ENCODE results near the gene OSBPL6. TPM values are rescaled to one million over a fixed set of nuclear protein-coding genes. Genes with fewer than 3 reads are reported as not detected.

Gene OSBPL6
- total RNA-seq, 1 experiment from 2014 or later = 11.6 TPM

DNA sequence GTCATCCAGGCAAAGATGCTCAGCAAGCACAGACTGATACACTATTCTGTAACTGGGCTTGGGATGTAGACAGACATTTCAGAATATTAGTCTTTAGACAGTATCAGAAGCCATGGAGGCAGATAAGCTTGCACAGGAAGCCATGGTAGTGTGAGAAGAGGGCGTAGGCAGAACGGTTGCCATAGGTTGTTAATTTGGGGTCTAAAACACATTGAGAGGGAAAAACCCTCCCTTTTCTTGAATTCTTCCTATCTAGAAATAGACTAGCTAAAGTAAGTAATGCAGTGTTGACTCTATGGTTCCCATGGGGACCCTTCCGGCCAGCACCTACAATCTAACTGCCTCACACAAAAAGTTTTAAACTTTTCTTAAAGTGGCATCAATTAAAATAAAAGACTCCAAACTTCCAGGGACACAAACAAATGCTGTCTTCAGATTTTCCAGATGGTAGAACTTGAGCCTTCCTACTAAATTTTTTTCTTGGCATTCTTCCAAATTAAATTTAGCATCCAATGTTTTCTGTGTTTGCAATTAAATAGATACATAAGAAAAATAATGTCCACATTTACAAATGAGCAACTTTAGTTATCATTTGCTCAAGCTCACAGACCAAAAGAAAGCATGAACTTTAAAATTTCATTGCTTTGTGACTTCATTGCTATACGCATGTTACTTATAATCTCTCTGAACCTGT, 254.8 kb downstream of the OSBPL6 start:
- Histone ChIP-seq H3K4me2 (ENCODE audit: low read length) (peak overlapping the region; percentile 94), H3K4me3 (replicated peaks in 1 of 2; ENCODE audit: low read depth in 1 of 2, low read length in 2 of 2) (peak overlapping the region; percentile 72 to 93; a peak in 3 of 4 replicates), H3K27ac (ENCODE audit: low read depth, low read length) (no peak overlapping the region; the same call in 1 of the 2 replicates), H3K9ac (ENCODE audit: low read length) (peak overlapping the region; percentile 94; the same call in 1 of the 2 replicates), H4K20me1 (ENCODE audit: insufficient read depth) (0 out of 2 replicates have a peak, but pooled peaks cover 5% of the 10 kb centered on the region), H3K9me2 (ENCODE audit: insufficient read depth) (no peaks in the 10 kb centered on the region), H3K9me3 (ENCODE audit: control insufficient read depth in 1 of 2, insufficient read depth in 1 of 2, low read depth in 1 of 2, low read length in 2 of 2) (no peaks in the 10 kb centered on the region), H2AFZ (ENCODE audit: low read depth, low read length, poor library complexity, severe bottlenecking) (no peak overlapping the region), H3K27me3 (ENCODE audit: insufficient read depth, low read length) (no peaks in the 10 kb centered on the region), H3K4me1 (ENCODE audit: control insufficient read depth in 1 of 2, insufficient read depth in 2 of 2, low read length in 2 of 2) (peaks cover 12 to 20% of the 10 kb centered on the region in 2 experiments; a peak in 2 of 4 replicates), H3K36me3 (ENCODE audit: control insufficient read depth in 1 of 2, insufficient read depth in 2 of 2, low read length in 2 of 2) (peaks cover 24 to 28% of the 10 kb centered on the region in 2 experiments), H3K79me2 (ENCODE audit: insufficient read depth, low read length) (peaks cover 42% of the 10 kb centered on the region)
- CTCF ChIA-PET = no interaction called here
- TF ChIP-seq POLR2AphosphoS5 (IDR thresholded peaks at IDR 0.05; ENCODE audit: low read depth, low read length) (no peak), RAD21 (IDR thresholded peaks at IDR 0.05; ENCODE audit: low read depth) (no peak), FOSL1 (IDR thresholded peaks at IDR 0.05; ENCODE audit: low read depth) (no peak), EZH2phosphoT487 (IDR thresholded peaks at IDR 0.05; ENCODE audit: borderline replicate concordance) (no peak), ELF1 (IDR thresholded peaks at IDR 0.05; ENCODE audit: borderline replicate concordance, low read depth) (no peak), POLR2A (IDR thresholded peaks at IDR 0.05; ENCODE audit: borderline replicate concordance, extremely low read depth, insufficient read depth, insufficient read length) (no peak), SRF (IDR thresholded peaks at IDR 0.05; ENCODE audit: low read depth) (no peak), ZNF274 (IDR thresholded peaks at IDR 0.05; ENCODE audit: low read depth, low read length) (no peak), EGR1 (IDR thresholded peaks at IDR 0.05; ENCODE audit: low read depth) (no peak), EZH2 (IDR thresholded peaks at IDR 0.05) (no peak), CBX3 (IDR thresholded peaks at IDR 0.05; ENCODE audit: low read depth) (no peak), SIN3A (IDR thresholded peaks at IDR 0.05; ENCODE audit: low read depth) (no peak), ZFX (IDR thresholded peaks at IDR 0.05) (no peak), YY1 (IDR thresholded peaks at IDR 0.05; ENCODE audit: extremely low read depth, insufficient replicate concordance, low read depth, low read length) (no peak), TCF7L2 (IDR thresholded peaks at IDR 0.05; ENCODE audit: borderline replicate concordance, extremely low read depth, insufficient read depth, insufficient read length) (no peak), CEBPB (IDR thresholded peaks at IDR 0.05; ENCODE audit: low read depth) (no peak)
- TF ChIP-seq, protein P1, sequence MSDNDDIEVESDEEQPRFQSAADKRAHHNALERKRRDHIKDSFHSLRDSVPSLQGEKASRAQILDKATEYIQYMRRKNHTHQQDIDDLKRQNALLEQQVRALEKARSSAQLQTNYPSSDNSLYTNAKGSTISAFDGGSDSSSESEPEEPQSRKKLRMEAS (IDR thresholded peaks at IDR 0.05) = no peak
- TF ChIP-seq, protein P2, sequence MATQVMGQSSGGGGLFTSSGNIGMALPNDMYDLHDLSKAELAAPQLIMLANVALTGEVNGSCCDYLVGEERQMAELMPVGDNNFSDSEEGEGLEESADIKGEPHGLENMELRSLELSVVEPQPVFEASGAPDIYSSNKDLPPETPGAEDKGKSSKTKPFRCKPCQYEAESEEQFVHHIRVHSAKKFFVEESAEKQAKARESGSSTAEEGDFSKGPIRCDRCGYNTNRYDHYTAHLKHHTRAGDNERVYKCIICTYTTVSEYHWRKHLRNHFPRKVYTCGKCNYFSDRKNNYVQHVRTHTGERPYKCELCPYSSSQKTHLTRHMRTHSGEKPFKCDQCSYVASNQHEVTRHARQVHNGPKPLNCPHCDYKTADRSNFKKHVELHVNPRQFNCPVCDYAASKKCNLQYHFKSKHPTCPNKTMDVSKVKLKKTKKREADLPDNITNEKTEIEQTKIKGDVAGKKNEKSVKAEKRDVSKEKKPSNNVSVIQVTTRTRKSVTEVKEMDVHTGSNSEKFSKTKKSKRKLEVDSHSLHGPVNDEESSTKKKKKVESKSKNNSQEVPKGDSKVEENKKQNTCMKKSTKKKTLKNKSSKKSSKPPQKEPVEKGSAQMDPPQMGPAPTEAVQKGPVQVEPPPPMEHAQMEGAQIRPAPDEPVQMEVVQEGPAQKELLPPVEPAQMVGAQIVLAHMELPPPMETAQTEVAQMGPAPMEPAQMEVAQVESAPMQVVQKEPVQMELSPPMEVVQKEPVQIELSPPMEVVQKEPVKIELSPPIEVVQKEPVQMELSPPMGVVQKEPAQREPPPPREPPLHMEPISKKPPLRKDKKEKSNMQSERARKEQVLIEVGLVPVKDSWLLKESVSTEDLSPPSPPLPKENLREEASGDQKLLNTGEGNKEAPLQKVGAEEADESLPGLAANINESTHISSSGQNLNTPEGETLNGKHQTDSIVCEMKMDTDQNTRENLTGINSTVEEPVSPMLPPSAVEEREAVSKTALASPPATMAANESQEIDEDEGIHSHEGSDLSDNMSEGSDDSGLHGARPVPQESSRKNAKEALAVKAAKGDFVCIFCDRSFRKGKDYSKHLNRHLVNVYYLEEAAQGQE (IDR thresholded peaks at IDR 0.05; ENCODE audit: low read depth) = no peak
- no TSS peak for BruUV-seq (replicated peaks)
- POLR2A ChIA-PET = no interaction called here
- ATAC-seq (no peak), DNase-seq (ENCODE audit: low read depth, low spot score) (no peak)
- RAD21 ChIA-PET (ENCODE audit: low non-redundant PET in 1 of 2, low total read pairs in 2 of 2, uncharacterized antibody in 2 of 2, unreplicated experiment in 2 of 2) = no interaction called here
- intact Hi-C loops (cut with micrococcal nuclease) = no loop called here

All from HCT116 (cell line).